Keratinocyte (primary cell): Measurements from ENCODE around the gene TRIM66.

Source experiments
- CTCF ChIP-seq, 3 experiments: IDR thresholded peaks in 1 of 3; conservative IDR thresholded peaks in 1 of 3; optimal IDR thresholded peaks in 1 of 3; 2 replicates in 2 of 3; 3 replicates in 1 of 3; pipeline versions ENCODE3 to v1.5.1; 2011; ENCODE audit warnings: low read length in 3 of 3, mild to moderate bottlenecking in 3 of 3, moderate library complexity in 2 of 3, control low read depth in 1 of 3, inconsistent platforms in 1 of 3; ENCODE audit not compliant: insufficient read depth in 2 of 3; ENCODE audit errors: extremely low read depth in 1 of 3
- EZH2 ChIP-seq: IDR thresholded peaks from one replicate; pipeline ENCODE4 v1.6.1; 2012; ENCODE audit warnings: inconsistent platforms, mild to moderate bottlenecking, low read length, moderate library complexity

- no peak for TF ChIP-seq CTCF (optimal IDR thresholded peaks at IDR 0.05 in 1 of 3, IDR thresholded peaks at IDR 0.05 in 1 of 3, conservative IDR thresholded peaks at IDR 0.05 in 1 of 3; ENCODE audit: extremely low read depth in 1 of 3, insufficient read depth in 2 of 3, low read length in 3 of 3)
- TF ChIP-seq EZH2, result no peak
Observed at GRCh38 chr11:8730697-8731020, 48.2 kb upstream of the TRIM66 start.
